Ishikawa (cell line): ENCODE data around the gene PACC1.

ENCODE experiments used
- CEBPB ChIP-seq: IDR thresholded peaks from 2 replicates; pipeline ENCODE4 v1.6.1; 2012
- EP300 ChIP-seq: IDR thresholded peaks from 2 replicates; pipeline ENCODE4 v1.6.1; 2012; ENCODE audit warnings: borderline replicate concordance
- NFIC ChIP-seq: IDR thresholded peaks from 2 replicates; pipeline ENCODE4 v1.6.1; 2012
- TAF1 ChIP-seq: IDR thresholded peaks from 2 replicates; pipeline ENCODE4 v1.6.1; 2012; ENCODE audit warnings: low read depth, mild to moderate bottlenecking
- TEAD4 ChIP-seq: IDR thresholded peaks from 2 replicates; pipeline ENCODE4 v1.6.1; 2012
- YY1 ChIP-seq: IDR thresholded peaks from 2 replicates; pipeline ENCODE4 v1.6.1; 2012; ENCODE audit warnings: low read depth
- TF ChIP-seq, protein P1 (sequence below): IDR thresholded peaks from 2 replicates; pipeline ENCODE4 v1.6.1; 2012

DNA sequence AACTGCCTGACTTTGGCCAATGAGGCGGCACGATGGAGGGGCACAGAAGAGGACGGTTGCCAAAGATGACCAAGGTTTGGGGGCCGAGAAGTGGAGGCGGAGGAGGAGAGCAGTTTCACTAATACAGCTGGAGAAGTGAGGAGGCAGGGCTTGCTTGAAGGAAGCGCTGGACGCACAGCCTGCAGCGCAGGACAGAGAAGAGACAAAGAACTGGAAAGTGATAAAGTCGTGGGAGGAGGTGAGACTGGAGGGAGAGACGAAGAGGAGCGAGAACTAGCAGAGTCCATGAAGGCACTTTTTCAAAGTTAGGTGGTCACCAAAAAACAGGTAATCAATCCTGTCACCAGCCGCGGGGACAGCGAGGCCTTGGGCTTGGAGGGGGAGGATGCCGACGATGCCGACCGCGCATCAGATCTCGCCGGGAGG lies 771 bp downstream of the PACC1 start:
- TF ChIP-seq TEAD4 (no peak), EP300 (no peak), TAF1 (no peak), CEBPB (no peak), YY1 (no peak), NFIC (no peak)
- TF ChIP-seq, protein P1, sequence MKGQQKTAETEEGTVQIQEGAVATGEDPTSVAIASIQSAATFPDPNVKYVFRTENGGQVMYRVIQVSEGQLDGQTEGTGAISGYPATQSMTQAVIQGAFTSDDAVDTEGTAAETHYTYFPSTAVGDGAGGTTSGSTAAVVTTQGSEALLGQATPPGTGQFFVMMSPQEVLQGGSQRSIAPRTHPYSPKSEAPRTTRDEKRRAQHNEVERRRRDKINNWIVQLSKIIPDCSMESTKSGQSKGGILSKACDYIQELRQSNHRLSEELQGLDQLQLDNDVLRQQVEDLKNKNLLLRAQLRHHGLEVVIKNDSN: no peak
